ENCODE data around the gene SSC4D. TPM values are rescaled to one million over a fixed set of nuclear protein-coding genes. Genes with fewer than 3 reads are reported as not detected.

SSC4D gene
- polyA plus RNA-seq, 3 donors = 0.48 to 0.56 (median 0.56) TPM

GRCh38 chr7:76352193-76352592 lies 57.3 kb downstream of the SSC4D start:
- H3K36me3 ChIP-seq (replicated peaks in 1 of 2; ENCODE audit: control insufficient read depth in 1 of 2, insufficient read depth in 2 of 2, low read length in 2 of 2) = peaks cover 25 to 54% of the 10 kb centered on the region in 2 donors
- peaks cover 0 to 5% (median 0%) of the 10 kb centered on the region in 3 donors for H3K27me3 Mint-ChIP-seq (ENCODE audit: low read depth in 3 of 3)
- no peaks in the 10 kb centered on the region for H3K9me3 ChIP-seq (replicated peaks in 1 of 2; ENCODE audit: control insufficient read depth in 1 of 2, insufficient read depth in 1 of 2, low read length in 2 of 2)
- peaks cover 32 to 69% of the 10 kb centered on the region in 2 donors for H3K36me3 Mint-ChIP-seq
- peaks cover 40% of the 10 kb centered on the region for H3K4me1 Mint-ChIP-seq
- H3K4me3 Mint-ChIP-seq = no peak overlapping the region
- H3K27ac ChIP-seq (ENCODE audit: low read depth in 1 of 2, low read length in 2 of 2) = peak overlapping the region in 1 of 2 donors; percentile 20
- peaks cover 100% of the 10 kb centered on the region for H3K79me2 ChIP-seq (ENCODE audit: insufficient read depth, low read length)
- H3K27me3 ChIP-seq (ENCODE audit: control insufficient read depth in 2 of 2, insufficient read depth in 2 of 2, low read length in 2 of 2) = no peaks in the 10 kb centered on the region
- DNase-seq = no peak
- no peak for TF ChIP-seq CTCF (IDR thresholded peaks at IDR 0.05)
- H3K4me3 ChIP-seq (replicated peaks in 1 of 3; ENCODE audit: low read depth in 2 of 3, low read length in 3 of 3) = no peak overlapping the region
- H3K9me3 Mint-ChIP-seq = no peaks in the 10 kb centered on the region
- WGBS (ENCODE audit: insufficient coverage) = 78% methylated on average over 4 of the region's 6 CpGs
- peak overlapping the region in 6 of 7 donors; percentile 67 to 88 (median 84) for H3K27ac Mint-ChIP-seq
- H3K4me1 ChIP-seq (ENCODE audit: control insufficient read depth in 1 of 2, insufficient read depth in 2 of 2, low read length in 2 of 2) = peaks cover 23 to 33% of the 10 kb centered on the region in 2 donors
- no peak overlapping the region for H2AFZ ChIP-seq (ENCODE audit: insufficient read depth, low read depth, low read length, poor library complexity, severe bottlenecking)
- H3K4me2 ChIP-seq (replicated peaks; ENCODE audit: extremely low read depth, low read length, poor library complexity, severe bottlenecking) = no peak overlapping the region
- H3K9ac ChIP-seq (ENCODE audit: insufficient read depth, low read length, poor library complexity, severe bottlenecking) = no peak overlapping the region
- intact Hi-C loops (cut with micrococcal nuclease) = no loop called here
- H4K20me1 ChIP-seq (ENCODE audit: insufficient read depth, low read length) = peaks cover 100% of the 10 kb centered on the region

- H3K27ac Mint-ChIP-seq = peak overlapping the region in 3 of 7 donors; percentile 1 to 63 (median 58)
- H3K4me1 Mint-ChIP-seq = peaks cover 42% of the 10 kb centered on the region
- no peak overlapping the region for H3K4me3 ChIP-seq (replicated peaks in 1 of 3; ENCODE audit: low read depth in 2 of 3, low read length in 3 of 3)
- peak overlapping the region in 1 of 2 donors; percentile 20 for H3K27ac ChIP-seq (ENCODE audit: low read depth in 1 of 2, low read length in 2 of 2)
- peaks cover 0 to 5% (median 0%) of the 10 kb centered on the region in 3 donors for H3K27me3 Mint-ChIP-seq (ENCODE audit: low read depth in 3 of 3)
- WGBS (ENCODE audit: insufficient coverage) = 96% methylated on average over 4 of the region's 7 CpGs
- DNase-seq = no peak
- intact Hi-C loops (cut with micrococcal nuclease) = no loop called here
- H3K9ac ChIP-seq (ENCODE audit: insufficient read depth, low read length, poor library complexity, severe bottlenecking) = no peak overlapping the region
- H3K36me3 Mint-ChIP-seq = peaks cover 40 to 73% of the 10 kb centered on the region in 2 donors
- H3K4me1 ChIP-seq (ENCODE audit: control insufficient read depth in 1 of 2, insufficient read depth in 2 of 2, low read length in 2 of 2) = peaks cover 16 to 25% of the 10 kb centered on the region in 2 donors
- H3K36me3 ChIP-seq (replicated peaks in 1 of 2; ENCODE audit: control insufficient read depth in 1 of 2, insufficient read depth in 2 of 2, low read length in 2 of 2) = peaks cover 33 to 54% of the 10 kb centered on the region in 2 donors
- H3K79me2 ChIP-seq (ENCODE audit: insufficient read depth, low read length) = peaks cover 100% of the 10 kb centered on the region
- H3K4me3 Mint-ChIP-seq = no peak overlapping the region
- peaks cover 100% of the 10 kb centered on the region for H4K20me1 ChIP-seq (ENCODE audit: insufficient read depth, low read length)
- no peaks in the 10 kb centered on the region for H3K9me3 ChIP-seq (replicated peaks in 1 of 2; ENCODE audit: control insufficient read depth in 1 of 2, insufficient read depth in 1 of 2, low read length in 2 of 2)
- no peaks in the 10 kb centered on the region for H3K27me3 ChIP-seq (ENCODE audit: control insufficient read depth in 2 of 2, insufficient read depth in 2 of 2, low read length in 2 of 2)
- no peak overlapping the region for H3K4me2 ChIP-seq (replicated peaks; ENCODE audit: extremely low read depth, low read length, poor library complexity, severe bottlenecking)
- no peak overlapping the region for H2AFZ ChIP-seq (ENCODE audit: insufficient read depth, low read depth, low read length, poor library complexity, severe bottlenecking)
- no peaks in the 10 kb centered on the region for H3K9me3 Mint-ChIP-seq
- TF ChIP-seq CTCF (IDR thresholded peaks at IDR 0.05) = no peak
These were observed 58.1 kb downstream of the SSC4D start for GRCh38 chr7:76351372-76351771.

Measured in CD14-positive monocyte (primary cell).